Cardiac muscle cell (in vitro differentiated cells and primary cell): Measurements from ENCODE around the gene TWIST1. TPM values are rescaled to one million over a fixed set of nuclear protein-coding genes. Genes with fewer than 3 reads are reported as not detected.

Source experiments
- DNase-seq, 2 donors: peaks; one replicate each; pipeline versions ENCODE4 v3.0.0 to v3.0.0-alpha.2; 2010 to 2017; ENCODE audit warnings: low read depth in 1 of 2, low spot score in 1 of 2
- H3K27ac ChIP-seq: fragments of 200-600 bp; sonication (generic); 2 replicates; pipeline ENCODE4 v1.5.1; 2016
- H3K27me3 ChIP-seq: fragments of 200-600 bp; sonication (generic); 2 replicates; pipeline ENCODE4 v1.6.0; 2016; ENCODE audit warnings: control low read depth
- H3K36me3 ChIP-seq: fragments of 200-600 bp; sonication (generic); 2 replicates; pipeline ENCODE4 v1.5.1; 2016; ENCODE audit warnings: control low read depth
- H3K4me1 ChIP-seq: fragments of 200-600 bp; sonication (generic); 2 replicates; pipeline ENCODE4 v1.8.1; 2017; ENCODE audit warnings: low read depth, mild to moderate bottlenecking, mixed run types
- H3K4me3 ChIP-seq: fragments of 200-600 bp; sonication (generic); 2 replicates; pipeline ENCODE4 v1.5.1; 2016; ENCODE audit warnings: mild to moderate bottlenecking
- H3K9me3 ChIP-seq: fragments of 200-600 bp; sonication (generic); 2 replicates; pipeline ENCODE4 v1.5.1; 2017; ENCODE audit warnings: low read depth, mild to moderate bottlenecking, control low read depth
- CTCF ChIP-seq: IDR thresholded peaks from 2 replicates; pipeline ENCODE4 v1.5.1; 2012; ENCODE audit warnings: low read depth, mild to moderate bottlenecking, low read length
- polyA plus RNA-seq: library from polyadenylated mRNA; unstranded; fragments of >200 nt; fragmentation: Nextera tagmentation; extraction: Ambion mirVana; gene quantifications from 2 replicates; pipeline ENCODE4 v1.2.1, GENCODE V29; 2016
- total RNA-seq: library from RNA; depleted of rRNA; stranded (reverse); fragments of >200 nt; gene quantifications from 2 replicates; pipeline ENCODE4 v1.2.3, GENCODE V29; 2016

The TWIST1 gene
- total and polyA plus RNA-seq, 2 experiments from 2014 or later: 21.4 to 44.6 TPM

DNA sequence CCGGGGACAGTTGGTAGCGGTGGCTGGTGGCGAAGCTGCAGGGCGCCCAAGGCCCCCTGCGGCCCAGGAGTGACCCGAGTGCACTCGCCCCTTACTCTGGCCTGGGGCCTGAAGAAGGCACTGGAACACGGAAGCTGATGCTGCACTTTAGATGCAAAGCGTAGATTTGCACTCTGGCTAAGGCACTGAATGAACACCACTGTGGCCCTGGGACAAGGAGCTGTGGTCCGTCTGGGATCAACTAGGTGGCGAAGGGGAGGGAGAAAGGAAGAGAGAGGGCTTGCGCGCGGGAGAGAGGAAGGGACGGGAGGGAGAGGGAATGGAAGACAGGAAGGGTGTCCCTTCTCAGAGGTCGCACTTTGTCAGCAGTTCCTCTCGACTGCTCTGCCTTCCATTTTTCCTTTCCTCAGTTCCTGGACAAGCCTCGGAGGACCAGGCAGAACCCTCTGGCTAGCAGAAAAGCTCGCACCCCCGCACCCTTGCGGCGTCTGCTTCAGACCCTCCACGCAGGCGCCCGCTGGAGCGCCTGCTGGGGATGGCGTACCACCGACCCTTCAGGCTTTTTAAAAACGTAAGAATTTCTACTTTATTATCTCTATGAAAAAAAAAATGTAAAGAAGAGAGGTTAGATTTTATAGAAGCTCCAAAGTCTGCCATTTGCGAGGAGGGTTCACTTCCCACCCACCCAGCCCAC, 26.6 kb upstream of the TWIST1 start:
- DNase-seq: no peak
- H3K4me3 ChIP-seq: peak overlapping the region; percentile 11
- TF ChIP-seq CTCF: no peak

DNA sequence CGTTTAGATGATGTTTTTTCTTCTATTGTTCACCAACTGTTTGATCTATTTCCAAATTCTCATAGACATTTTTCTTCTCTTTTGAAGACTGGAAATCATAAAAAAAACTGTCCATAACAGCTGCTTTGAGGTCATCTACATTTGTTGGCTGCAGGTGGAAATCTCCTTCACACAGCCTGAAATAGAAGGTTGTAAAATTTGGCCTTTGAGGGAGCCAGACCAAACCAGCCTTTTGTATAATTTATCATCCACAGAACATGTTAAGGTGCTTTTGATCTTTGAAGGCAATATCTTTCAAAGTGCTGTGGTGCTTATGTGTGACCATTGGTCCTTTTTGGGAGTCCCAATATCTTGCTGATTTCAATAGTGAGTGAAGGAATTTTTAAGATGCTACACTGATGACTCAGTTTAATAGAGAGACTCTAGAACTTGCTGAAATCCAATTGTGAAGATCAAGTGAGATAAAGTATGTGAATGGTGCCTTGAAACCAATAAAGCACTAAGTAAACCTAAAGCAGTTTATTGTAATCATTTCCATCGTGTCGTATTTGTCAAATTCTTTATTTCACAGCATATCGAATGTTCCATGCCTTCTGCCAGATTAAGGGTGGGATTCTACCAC, 22.4 kb upstream of the TWIST1 start:
- Histone ChIP-seq H3K9me3 (no peaks in the 10 kb centered on the region), H3K27ac (no peak overlapping the region), H3K4me3 (no peak overlapping the region), H3K27me3 (peaks cover 56% of the 10 kb centered on the region), H3K4me1 (peaks cover 1% of the 10 kb centered on the region), H3K36me3 (no peaks in the 10 kb centered on the region)
- DNase-seq: no peak
- TF ChIP-seq CTCF: no peak

More for the DNA sequence above, 26.6 kb upstream of the TWIST1 start:
- Histone ChIP-seq H3K36me3 (no peaks in the 10 kb centered on the region), H3K4me1 (peaks cover 4% of the 10 kb centered on the region), H3K27me3 (peaks cover 84% of the 10 kb centered on the region), H3K9me3 (no peaks in the 10 kb centered on the region), H3K27ac (no peak overlapping the region)

DNA sequence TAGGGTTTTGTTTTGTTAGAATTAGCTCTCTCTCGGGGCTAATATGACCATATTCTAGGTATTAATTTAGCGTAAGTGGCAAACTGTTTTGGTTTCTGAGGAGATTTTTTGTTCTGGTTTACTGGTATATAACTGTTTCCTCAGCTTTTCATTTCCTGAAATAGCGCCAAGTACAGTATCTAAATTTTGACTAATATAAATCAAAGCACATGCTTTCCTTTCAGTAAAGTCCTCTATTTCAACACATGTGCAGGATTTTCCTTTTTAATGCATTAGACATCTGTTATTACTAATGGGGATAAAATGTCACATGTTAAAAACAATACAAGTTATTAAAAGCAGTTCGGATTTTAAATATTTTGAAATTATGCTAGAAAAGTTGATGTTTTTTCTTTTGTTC, 16.4 kb upstream of the TWIST1 start:
- no peak for DNase-seq
- H3K36me3 ChIP-seq: no peaks in the 10 kb centered on the region
- H3K27ac ChIP-seq: no peak overlapping the region
- no peaks in the 10 kb centered on the region for H3K27me3 ChIP-seq
- no peak for TF ChIP-seq CTCF
- H3K9me3 ChIP-seq: no peaks in the 10 kb centered on the region
- H3K4me1 ChIP-seq: no peaks in the 10 kb centered on the region
- H3K4me3 ChIP-seq: no peak overlapping the region

GRCh38 chr7:19133390-19133789, 16.0 kb upstream of the TWIST1 start:
- no peaks in the 10 kb centered on the region for H3K9me3 ChIP-seq
- TF ChIP-seq CTCF: no peak
- DNase-seq: no peak
- no peaks in the 10 kb centered on the region for H3K36me3 ChIP-seq
- H3K4me1 ChIP-seq: no peaks in the 10 kb centered on the region
- no peak overlapping the region for H3K27ac ChIP-seq
- H3K27me3 ChIP-seq: no peaks in the 10 kb centered on the region
- H3K4me3 ChIP-seq: no peak overlapping the region

DNA sequence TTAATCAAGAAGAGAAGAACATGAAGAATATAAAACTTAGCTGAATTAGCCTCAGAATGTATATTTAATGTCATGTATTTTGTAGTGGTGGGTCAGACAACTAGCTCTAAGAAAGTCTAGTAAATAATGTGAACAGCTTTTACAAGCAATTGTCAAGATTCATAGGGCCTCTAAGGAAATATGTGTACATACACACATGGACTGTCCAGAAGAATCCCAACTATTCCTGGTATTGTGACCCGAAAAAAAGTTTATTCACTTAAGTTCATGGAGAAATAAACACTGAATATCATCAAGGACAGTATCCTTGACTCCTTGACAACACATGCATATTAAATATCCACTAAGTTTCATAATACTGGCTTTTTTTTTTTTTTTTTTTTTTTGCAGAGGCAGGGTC, 11.4 kb upstream of the TWIST1 start:
- no peaks in the 10 kb centered on the region for H3K9me3 ChIP-seq
- no peak overlapping the region for H3K27ac ChIP-seq
- DNase-seq: no peak
- H3K27me3 ChIP-seq: no peaks in the 10 kb centered on the region
- TF ChIP-seq CTCF: no peak
- no peak overlapping the region for H3K4me3 ChIP-seq
- H3K36me3 ChIP-seq: no peaks in the 10 kb centered on the region
- H3K4me1 ChIP-seq: no peaks in the 10 kb centered on the region
